Esophagus squamous epithelium (tissue), 4 donors: Measurements from ENCODE around the gene FOSB.

Experiments used
- POLR2A ChIP-seq, 4 donors: fragments of 450-650 bp; IDR thresholded peaks; one replicate each; pipeline ENCODE4 v1.6.1; 2017; ENCODE audit warnings: antibody characterized with exemption in 4 of 4, mild to moderate bottlenecking in 4 of 4, moderate library complexity in 3 of 4
- TF ChIP-seq, protein P1 (sequence below), 6 experiments: fragments of 450-650 bp in 4 of 6; fragments of 200-600 bp in 2 of 6; sonication (generic) in 2 of 6; IDR thresholded peaks; one replicate each; pipeline ENCODE4 v1.5.1; 2016 to 2019; ENCODE audit warnings: antibody characterized with exemption in 6 of 6, mild to moderate bottlenecking in 4 of 6, moderate library complexity in 4 of 6

DNA sequence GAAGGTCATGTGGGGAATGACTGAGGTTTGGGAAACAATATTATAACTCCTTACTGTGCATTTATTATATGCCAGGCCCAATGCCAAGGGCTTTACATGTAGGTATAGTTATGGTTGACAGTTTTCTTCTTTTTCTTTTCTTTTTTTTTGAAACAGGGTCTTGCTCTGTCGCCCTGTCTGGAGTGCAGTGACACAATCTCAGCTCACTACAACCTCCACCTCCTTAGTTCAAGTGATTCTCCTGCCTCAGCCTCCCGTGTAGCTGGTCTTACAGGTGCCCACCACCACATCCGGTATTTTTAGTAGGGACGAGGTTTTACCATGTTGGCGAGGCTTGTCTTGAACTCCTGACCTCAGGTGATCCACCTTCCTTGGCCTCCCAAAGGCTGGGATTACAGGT lies 15.2 kb downstream of the FOSB start:
- TF ChIP-seq, protein P1, sequence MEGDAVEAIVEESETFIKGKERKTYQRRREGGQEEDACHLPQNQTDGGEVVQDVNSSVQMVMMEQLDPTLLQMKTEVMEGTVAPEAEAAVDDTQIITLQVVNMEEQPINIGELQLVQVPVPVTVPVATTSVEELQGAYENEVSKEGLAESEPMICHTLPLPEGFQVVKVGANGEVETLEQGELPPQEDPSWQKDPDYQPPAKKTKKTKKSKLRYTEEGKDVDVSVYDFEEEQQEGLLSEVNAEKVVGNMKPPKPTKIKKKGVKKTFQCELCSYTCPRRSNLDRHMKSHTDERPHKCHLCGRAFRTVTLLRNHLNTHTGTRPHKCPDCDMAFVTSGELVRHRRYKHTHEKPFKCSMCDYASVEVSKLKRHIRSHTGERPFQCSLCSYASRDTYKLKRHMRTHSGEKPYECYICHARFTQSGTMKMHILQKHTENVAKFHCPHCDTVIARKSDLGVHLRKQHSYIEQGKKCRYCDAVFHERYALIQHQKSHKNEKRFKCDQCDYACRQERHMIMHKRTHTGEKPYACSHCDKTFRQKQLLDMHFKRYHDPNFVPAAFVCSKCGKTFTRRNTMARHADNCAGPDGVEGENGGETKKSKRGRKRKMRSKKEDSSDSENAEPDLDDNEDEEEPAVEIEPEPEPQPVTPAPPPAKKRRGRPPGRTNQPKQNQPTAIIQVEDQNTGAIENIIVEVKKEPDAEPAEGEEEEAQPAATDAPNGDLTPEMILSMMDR (IDR thresholded peaks at IDR 0.05), result no peak
- TF ChIP-seq POLR2A (IDR thresholded peaks at IDR 0.05), result no peak
